Posterior vena cava (tissue), 2 donors: ENCODE measurements around the gene DXO. TPM values are rescaled to one million over a fixed set of nuclear protein-coding genes. Genes with fewer than 3 reads are reported as not detected.
"Not testable (repeated sequence)": the region's sequence is repeated elsewhere in the genome, so short reads cannot be mapped to it uniquely, and the experiment has no call there.

Experiments used
- DNase-seq: peaks from one replicate; pipeline ENCODE4 v3.0.0-alpha.2; 2020; ENCODE audit warnings: low spot score
- intact Hi-C, 2 donors: fragments of 100-400 bp; cut with DNase I; formaldehyde crosslinking; loops; one replicate each; pipeline versions ENCODE4 v1.14.1 to v1.14.2; 2022 to 2023
- microRNA-seq, 2 donors: library from miRNA; unstranded; fragments of <30 nt; microRNA quantifications; one replicate each; pipeline ENCODE4 v1.2.0, GENCODE V29; 2020 to 2021; ENCODE audit warnings: borderline microRNAs expressed in 2 of 2
- total RNA-seq, 2 donors: library from RNA; stranded (reverse); fragmentation: NEBNext Ultra II Directional; extraction: Animal tissue kit (Norgen Biotek cat#: 25700); gene quantifications; one replicate each; pipeline ENCODE4 v1.2.1, GENCODE V29; 2021
- donor health status: DM: yes; HTN: yes; CAD: no.
- donor health status: DM: yes; HTN: yes; CAD: no.

DXO gene
- total RNA-seq, 2 donors from 2014 or later, result 14.5 to 15.5 TPM

DNA sequence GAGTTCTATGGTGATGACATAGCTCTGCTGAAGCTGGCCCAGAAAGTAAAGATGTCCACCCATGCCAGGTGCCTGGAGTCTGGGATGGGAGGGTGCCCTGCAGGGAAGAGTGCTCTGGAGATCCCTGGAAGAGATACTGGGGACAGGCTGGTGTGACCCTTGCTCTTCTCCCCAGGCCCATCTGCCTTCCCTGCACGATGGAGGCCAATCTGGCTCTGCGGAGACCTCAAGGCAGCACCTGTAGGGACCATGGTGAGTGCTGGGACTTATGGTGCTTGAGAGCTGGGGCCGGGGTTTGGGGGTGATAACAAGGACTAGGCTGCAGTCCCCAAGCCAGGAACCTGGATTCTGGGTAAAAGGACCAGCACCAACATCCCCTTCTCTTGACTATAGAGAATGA lies 28.2 kb downstream of the DXO start:
- intact Hi-C loops, result no loop called here
- DNase-seq, result no peak

DNA sequence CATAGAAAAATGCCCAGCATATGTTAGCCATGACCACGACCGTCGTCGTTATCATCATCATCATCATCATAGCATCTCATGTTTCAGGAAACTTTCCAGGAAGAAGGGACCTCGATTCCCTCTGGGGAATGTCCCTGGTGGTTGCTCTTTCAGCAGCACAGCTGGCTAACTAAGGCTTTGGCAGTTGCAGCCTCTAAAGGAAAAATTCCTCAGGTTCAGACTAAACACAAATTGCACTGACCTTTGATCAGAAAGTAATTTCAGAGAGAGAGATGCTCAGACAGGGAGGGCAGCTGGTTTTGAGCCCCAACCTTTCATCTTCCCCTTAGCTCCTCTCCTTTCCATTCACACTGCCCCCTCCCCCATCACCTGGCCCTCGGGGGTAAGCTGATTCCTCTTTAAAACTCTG lies 31.7 kb downstream of the DXO start:
- intact Hi-C loops, result no loop called here
- no peak for DNase-seq

DNA sequence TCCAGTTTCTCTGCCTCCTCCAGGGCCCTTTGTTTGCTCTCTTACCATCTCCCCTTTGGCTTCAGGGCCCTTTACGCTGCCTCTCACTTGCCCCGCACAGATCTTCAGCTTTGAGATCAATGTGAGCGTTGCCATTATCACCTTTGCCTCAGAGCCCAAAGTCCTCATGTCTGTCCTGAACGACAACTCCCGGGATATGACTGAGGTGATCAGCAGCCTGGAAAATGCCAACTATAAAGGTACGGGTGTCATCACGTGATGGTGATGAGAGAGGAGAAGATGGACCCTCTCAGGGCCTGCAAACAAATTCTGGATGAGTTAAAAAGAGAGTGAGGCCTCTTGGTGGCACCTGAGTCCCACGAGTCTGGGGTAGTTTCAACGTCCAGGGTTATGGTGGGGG lies 36.1 kb downstream of the DXO start:
- intact Hi-C loops, result no loop called here
- no peak for DNase-seq

DNA sequence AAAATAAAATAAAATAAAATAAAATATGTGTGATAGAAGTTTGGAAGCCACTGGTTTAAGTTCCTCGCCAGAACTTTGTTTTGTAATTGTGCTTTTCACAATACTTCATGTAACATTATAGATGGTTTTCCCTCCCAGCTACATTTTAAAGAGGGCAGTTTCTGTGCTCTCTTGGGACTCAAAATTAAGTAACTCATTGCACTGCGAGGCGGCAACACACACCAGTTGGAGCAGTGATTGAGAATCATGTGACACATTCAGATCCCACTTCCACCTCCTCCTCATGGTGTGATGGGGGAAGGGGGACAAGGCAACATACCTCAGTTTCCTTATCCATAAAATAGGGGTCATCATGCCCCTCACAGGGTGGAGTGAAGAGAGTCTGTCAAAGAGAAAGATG lies 36.9 kb downstream of the DXO start:
- DNase-seq, result no peak
- intact Hi-C loops, result no loop called here

DNA sequence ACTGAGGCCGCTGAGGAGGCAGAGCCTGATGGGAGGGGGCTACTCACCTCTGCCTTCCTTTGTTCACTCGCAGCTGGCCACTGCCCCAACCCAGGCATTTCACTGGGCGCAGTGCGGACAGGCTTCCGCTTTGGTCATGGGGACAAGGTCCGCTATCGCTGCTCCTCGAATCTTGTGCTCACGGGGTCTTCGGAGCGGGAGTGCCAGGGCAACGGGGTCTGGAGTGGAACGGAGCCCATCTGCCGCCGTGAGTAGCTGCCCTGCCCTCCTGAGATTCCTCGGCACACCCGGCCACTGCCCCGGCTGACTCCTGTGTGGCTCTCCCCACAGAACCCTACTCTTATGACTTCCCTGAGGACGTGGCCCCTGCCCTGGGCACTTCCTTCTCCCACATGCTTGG lies 38.4 kb downstream of the DXO start:
- intact Hi-C loops, result no loop called here
- DNase-seq, result no peak

DNA sequence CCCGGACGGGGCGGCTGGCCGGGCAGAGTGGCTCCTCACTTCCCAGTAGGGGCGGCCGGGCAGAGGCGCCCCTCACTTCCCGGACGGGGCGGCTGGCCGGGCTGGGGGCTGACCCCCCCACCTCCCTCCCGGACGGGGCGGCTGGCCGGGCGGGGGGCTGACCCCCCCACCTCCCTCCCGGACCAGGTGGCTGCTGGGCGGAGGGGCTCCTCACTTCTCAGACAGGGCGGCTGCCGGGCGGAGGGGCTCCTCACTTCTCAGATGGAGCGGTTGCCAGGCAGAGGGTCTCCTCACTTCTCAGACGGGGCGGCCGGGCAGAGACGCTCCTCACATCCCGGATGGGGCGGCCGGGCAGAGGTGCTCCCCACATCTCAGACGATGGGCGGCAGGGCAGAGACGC lies 39.8 kb downstream of the DXO start:
- intact Hi-C loops, DNase-seq: not testable (repeated sequence)

DNA sequence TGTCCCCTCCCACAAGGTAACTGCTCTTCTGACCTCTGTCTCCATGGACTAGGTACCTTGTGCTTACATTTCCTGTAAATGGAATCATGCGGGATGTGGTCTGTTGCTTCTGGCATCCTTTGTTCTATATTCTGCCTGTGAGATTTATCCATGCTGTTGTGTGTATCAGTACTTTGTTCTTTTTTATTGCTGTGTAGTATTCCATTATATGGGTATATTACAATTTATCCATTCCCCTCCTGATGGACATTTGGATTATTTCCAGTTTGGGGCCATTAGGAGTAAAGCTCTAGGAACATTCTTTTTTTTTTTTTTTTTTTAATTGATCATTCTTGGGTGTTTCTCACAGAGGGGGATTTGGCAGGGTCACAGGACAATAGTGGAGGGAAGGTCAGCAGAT lies 41.0 kb downstream of the DXO start:
- intact Hi-C loops, result no loop called here
- no peak for DNase-seq

DNA sequence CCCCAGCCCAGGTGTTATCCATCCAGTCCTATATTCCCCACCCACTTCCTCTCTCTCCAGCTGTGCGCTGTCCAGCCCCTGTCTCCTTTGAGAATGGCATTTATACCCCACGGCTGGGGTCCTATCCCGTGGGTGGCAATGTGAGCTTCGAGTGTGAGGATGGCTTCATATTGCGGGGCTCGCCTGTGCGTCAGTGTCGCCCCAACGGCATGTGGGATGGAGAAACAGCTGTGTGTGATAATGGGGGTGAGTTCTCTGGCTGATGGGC lies 43.3 kb downstream of the DXO start:
- intact Hi-C loops, result no loop called here
- no peak for DNase-seq

DNA sequence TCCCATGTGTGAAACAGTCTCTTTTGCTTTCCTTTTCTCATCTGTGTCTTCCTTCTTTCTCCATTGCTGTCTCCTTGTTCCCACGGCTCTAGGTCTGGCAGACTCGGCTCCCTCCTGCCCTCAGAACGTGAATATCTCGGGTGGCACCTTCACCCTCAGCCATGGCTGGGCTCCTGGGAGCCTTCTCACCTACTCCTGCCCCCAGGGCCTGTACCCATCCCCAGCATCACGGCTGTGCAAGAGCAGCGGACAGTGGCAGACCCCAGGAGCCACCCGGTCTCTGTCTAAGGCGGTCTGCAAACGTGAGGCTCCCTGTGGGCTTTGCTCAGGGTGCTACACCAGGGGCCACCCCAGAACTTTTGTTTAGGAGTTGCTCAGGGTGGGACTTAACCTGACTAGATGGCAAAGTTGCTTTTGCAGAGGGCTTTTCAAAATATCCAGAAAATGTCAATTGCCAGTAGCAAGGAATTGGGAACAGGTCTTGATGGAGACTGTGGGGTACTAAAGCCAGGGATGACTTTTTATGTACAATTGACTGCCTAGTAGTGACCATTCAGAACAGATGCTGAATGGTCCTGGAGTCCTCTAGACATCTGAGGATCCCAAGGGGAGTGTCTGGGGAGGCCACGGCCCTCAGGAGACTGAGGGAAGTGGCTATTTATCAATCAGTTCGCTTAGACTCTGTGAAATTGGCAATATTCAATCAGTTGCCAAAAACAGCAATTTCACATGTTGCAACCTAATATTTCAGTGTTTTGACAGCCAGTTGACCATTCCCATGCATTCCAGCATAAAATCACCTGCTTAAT lies 43.9 kb downstream of the DXO start:
- intact Hi-C loops, result no loop called here
- no peak for DNase-seq

DNA sequence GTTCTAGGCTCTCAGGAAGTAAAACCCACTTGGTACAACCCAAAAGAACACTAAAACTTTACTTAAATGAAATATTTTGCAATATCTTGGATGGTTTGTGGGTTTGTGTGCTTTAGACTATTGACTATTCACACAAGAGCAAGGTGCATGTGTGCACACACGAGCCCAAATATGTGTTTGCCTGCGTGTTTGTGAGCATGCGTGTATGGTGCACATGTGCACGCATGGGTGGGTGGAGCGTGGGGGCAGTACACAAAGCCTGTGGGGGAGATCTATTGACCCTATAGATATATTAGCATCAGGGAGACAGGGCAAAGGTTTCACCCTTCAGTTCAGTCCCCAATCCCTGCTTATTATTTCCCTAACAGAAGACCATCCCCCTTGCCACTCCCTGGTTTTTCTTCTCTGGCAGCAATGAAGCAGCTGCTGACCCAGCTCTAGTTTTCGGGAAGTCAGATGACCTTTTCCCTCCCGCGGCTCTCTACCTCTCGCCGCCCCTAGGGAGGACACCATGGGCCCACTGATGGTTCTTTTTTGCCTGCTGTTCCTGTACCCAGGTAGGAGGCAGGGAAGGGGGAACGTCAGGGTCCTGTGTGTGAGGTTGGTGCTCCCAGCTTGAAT lies 44.6 kb downstream of the DXO start, which contains the start of gene C2:
Gene C2 (plus strand): TSS at position 476 of the 621 bp plus-strand sequence. CDS start 36 bp downstream, at position 512.
- intact Hi-C loops, result no loop called here
- DNase-seq, result no peak

DNA sequence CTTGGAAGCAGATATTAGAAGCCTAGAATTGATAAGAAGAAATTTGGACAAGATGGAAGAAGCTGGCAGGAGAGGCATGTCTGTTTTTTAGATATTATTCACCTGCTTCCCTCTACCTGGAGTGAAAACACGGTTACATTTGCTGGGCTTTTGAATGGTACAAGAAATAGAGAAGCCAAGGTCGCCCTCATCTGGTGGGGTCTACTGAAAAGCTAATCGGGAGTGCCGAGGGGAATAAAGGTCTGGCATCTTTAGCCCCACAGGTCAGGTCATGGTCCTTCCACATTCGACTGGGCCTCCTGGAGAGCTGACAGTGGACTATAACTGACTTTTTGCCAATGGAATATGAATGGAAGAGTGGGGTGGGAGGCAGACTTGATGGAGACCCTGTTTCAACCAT lies 49.0 kb downstream of the DXO start:
- DNase-seq, result no peak
- intact Hi-C loops, result loop anchor here in 1 of 2 donors (5.0 kb wide), 1 partner anchor 889 kb away; no protein-coding TSS in a partner anchor

DNA sequence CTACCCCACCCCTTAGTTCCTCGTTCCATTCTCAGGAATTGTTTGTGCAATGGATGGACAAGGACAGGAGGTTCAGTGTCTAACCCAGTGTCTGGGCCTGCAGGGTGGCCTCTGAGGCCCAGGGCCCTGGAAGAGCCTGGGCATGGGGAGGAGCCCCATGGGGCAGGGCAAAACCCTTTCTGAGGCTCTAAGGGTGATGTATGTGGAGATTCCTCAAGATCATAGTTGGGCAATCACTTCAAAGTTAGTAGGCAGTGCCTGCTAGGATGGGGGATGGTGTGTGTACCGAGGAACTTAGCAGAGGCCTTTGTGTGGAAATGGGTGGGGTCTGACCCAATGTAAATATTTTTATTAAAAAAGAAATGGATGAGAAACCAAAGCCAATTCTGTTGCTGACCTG lies 51.1 kb downstream of the DXO start:
- no peak for DNase-seq
- intact Hi-C loops, result loop anchor here in 1 of 2 donors (5.0 kb wide), 1 partner anchor 891 kb away; no protein-coding TSS in a partner anchor

Small RNAs within 50 kb of the gene (microRNA-seq; reads per million reads assigned to microRNA genes)
- 0.26 to 0.32 reads per million in 2 donors for gene MIR1236

Other genes starting within 250 kb of the DXO start
- 1 to 10 TPM in 1 of 2 donors, under 1 TPM in 1; 0.52 to 1.1 TPM for gene MPIG6B, start 248.8 kb downstream of the DXO start, total RNA-seq
- gene DDAH2, start 242.8 kb downstream of the DXO start, total RNA-seq, result 10 to 100 TPM; 88.3 to 97.4 TPM
- gene CLIC1, start 235.6 kb downstream of the DXO start, total RNA-seq, result 100 to 1,000 TPM; 272 to 402 TPM
- 1 to 10 TPM; 7.7 to 9.8 TPM for gene MSH5, start 232.1 kb downstream of the DXO start, total RNA-seq
- gene SAPCD1, start 209.5 kb downstream of the DXO start, total RNA-seq, result not detected
- gene VWA7, start 194.8 kb downstream of the DXO start, total RNA-seq, result under 1 TPM; 0.37 to 0.48 TPM
- gene VARS1, start 176.4 kb downstream of the DXO start, total RNA-seq, result 10 to 100 TPM; 49.0 to 60.8 TPM
- 10 to 100 TPM; 38.7 to 39.7 TPM for gene LSM2, start 165.2 kb downstream of the DXO start, total RNA-seq
- 1 to 10 TPM; 1.4 to 1.7 TPM for gene HSPA1L, start 156.9 kb downstream of the DXO start, total RNA-seq
- gene HSPA1A, start 156.6 kb downstream of the DXO start, total RNA-seq, result 100 to 1,000 TPM; 157 to 187 TPM
- gene HSPA1B, start 144.4 kb downstream of the DXO start, total RNA-seq, result 100 to 1,000 TPM in 1 of 2 donors, 10 to 100 TPM in 1; 89.8 to 106 TPM
- gene NEU1, start 109.3 kb downstream of the DXO start, total RNA-seq, result 10 to 100 TPM; 22.2 to 29.0 TPM
- under 1 TPM; 0.33 to 0.65 TPM for gene SLC44A4, start 93.1 kb downstream of the DXO start, total RNA-seq
- gene EHMT2, start 74.4 kb downstream of the DXO start, total RNA-seq, result 10 to 100 TPM; 24.0 to 26.8 TPM
- gene ZBTB12, start 70.1 kb downstream of the DXO start, total RNA-seq, result 1 to 10 TPM; 3.6 to 4.2 TPM
- gene C2, start 44.4 kb downstream of the DXO start, total RNA-seq, result 10 to 100 TPM; 14.0 to 59.6 TPM
- 10 to 100 TPM; 35.8 to 83.3 TPM for gene CFB, start 26.0 kb downstream of the DXO start, total RNA-seq
- gene NELFE, start 13.2 kb downstream of the DXO start, total RNA-seq, result 10 to 100 TPM; 41.6 to 52.0 TPM
- 10 to 100 TPM; 41.6 to 42.9 TPM for gene SKIC2, start 13.0 kb downstream of the DXO start, total RNA-seq
- gene C4A, start 9.9 kb upstream of the DXO start, total RNA-seq, result 10 to 100 TPM; 27.5 to 51.7 TPM
- gene C4B, start 42.7 kb upstream of the DXO start, total RNA-seq, result 100 to 1,000 TPM in 1 of 2 donors, 10 to 100 TPM in 1; 45.4 to 121 TPM
- 1 to 10 TPM in 1 of 2 donors, under 1 TPM in 1; 0.56 to 2.5 TPM for gene CYP21A2, start 66.3 kb upstream of the DXO start, total RNA-seq
- 100 to 1,000 TPM; 189 to 407 TPM for gene TNXB, start 137.2 kb upstream of the DXO start, total RNA-seq
- gene ATF6B, start 156.1 kb upstream of the DXO start, total RNA-seq, result 10 to 100 TPM; 39.0 to 63.1 TPM
- gene FKBPL, start 158.2 kb upstream of the DXO start, total RNA-seq, result 1 to 10 TPM; 2.0 to 2.8 TPM
- gene PRRT1, start 179.8 kb upstream of the DXO start, total RNA-seq, result 1 to 10 TPM; 2.6 to 3.6 TPM
- gene PPT2, start 182.0 kb upstream of the DXO start, total RNA-seq, result 10 to 100 TPM; 14.2 to 18.4 TPM
- 10 to 100 TPM; 16.9 to 19.2 TPM for gene EGFL8, start 192.5 kb upstream of the DXO start, total RNA-seq
- gene AGPAT1, start 203.9 kb upstream of the DXO start, total RNA-seq, result 10 to 100 TPM; 42.0 to 53.3 TPM
- gene RNF5, start 206.3 kb upstream of the DXO start, total RNA-seq, result 10 to 100 TPM; 43.2 to 46.7 TPM
- 1 to 10 TPM; 4.6 to 7.3 TPM for gene AGER, start 212.1 kb upstream of the DXO start, total RNA-seq
- gene PBX2, start 218.1 kb upstream of the DXO start, total RNA-seq, result 10 to 100 TPM; 49.4 to 53.1 TPM
- gene GPSM3, start 220.5 kb upstream of the DXO start, total RNA-seq, result 10 to 100 TPM; 15.4 to 22.1 TPM